ENCODE data around the gene TMEM80.
"Not testable (repeated sequence)": the region's sequence is repeated elsewhere in the genome, so short reads cannot be mapped to it uniquely, and the experiment has no call there.

Gene TMEM80

DNA sequence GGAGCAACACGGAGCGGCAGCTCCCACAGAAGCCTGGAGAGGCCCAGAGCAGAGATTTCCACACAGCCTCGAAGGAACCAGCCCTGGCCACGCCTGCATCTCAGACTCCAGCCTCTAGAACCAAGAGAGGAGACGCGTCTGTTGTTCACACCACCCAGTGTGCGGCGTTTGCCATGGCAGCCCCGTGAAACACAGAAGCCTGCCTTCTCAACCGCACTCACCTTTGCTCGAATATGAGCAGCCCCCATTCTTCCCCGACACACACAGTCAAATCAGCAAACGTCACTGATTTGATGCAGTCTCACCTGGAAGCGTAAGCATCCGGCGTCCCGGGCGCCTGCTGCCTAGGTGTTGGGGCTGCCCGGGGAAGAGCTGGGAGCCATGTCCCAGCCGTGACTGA lies 37.5 kb downstream of the TMEM80 start:
- H3K4me3 ChIP-seq (ENCODE audit: low read depth, low read length) = no peak overlapping the region
- DNase-seq (ENCODE audit: low read depth) = no peak

DNA sequence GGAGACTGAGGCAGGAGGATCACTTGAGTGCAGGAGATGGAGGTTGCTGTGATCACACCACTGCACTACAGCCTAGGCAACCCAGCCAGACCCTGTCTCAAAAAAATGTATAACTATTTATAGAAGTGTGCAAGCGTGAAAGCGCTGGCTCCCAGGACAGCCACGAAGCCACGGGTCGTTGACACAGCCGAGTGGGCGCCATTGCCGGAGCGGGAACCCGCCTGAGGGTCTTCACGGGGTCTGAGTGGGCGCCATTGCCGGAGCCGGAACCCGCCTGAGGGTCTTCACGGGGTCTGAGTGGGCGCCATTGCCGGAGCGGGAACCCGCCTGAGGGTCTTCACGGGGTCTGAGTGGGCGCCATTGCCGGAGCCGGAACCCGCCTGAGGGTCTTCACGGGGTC lies 38.9 kb downstream of the TMEM80 start:
- not testable (repeated sequence) for H3K4me3 ChIP-seq (ENCODE audit: low read depth, low read length); DNase-seq (ENCODE audit: low read depth)

DNA sequence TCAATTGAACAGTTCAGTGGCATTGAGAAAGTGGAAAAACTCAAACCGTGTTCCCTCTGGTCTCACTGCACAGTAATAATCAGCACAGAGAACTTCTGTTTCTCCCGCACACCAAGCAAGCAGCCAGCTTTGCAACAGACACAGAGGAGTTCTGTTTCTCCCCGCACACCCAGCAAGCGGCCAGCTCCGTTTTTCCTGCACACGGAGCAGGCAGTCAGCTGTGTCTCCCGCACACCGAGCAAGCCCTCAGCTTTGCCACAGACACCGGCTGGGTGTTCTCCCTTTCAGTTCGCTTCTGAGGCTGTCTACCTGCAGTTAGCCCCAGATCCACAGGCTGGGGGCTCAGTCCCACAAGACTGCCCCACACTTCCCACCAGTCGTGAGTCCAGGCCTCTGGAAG lies 41.8 kb downstream of the TMEM80 start:
- DNase-seq (ENCODE audit: low read depth) = no peak
- H3K4me3 ChIP-seq (ENCODE audit: low read depth, low read length) = no peak overlapping the region

DNA sequence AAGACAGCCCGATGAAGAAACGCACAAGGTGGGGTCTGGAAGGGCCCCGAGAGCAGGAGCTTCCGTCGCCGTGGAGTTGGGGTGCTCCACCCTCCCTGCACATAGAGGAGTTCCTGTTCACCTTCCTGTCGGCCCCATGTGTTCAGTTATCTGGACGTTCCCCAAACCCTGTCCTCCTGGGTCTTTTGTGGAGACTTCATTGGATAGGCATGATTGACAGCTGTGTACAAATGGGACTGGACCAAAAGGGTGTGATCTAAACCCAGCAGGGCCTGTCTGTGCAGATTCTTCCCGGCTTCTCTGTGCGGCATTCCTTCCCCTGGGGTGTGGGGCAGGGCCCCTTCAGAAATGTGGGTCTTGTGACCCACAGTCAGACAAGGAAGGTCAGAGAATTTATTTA lies 42.3 kb downstream of the TMEM80 start:
- H3K4me3 ChIP-seq (ENCODE audit: low read depth, low read length); DNase-seq (ENCODE audit: low read depth): not testable (repeated sequence)

DNA sequence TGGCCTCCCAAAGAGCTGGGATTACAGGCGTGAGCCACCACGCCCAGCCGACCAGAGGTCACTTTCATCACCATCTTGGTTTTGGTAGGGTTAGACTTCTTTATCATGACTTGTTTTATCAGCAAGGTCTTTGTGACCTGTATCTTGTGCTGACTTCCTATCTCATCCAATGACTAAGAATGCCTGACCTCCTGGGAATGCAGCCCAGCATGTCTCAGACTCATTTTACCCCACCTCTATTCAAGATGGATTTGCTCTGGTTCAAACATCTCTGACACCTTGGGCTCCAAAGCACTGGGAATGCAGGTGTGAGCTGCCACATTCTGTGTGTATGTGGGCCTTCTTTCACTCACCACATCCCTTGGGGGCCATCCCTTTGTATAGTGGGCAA lies 46.5 kb downstream of the TMEM80 start:
- no peak overlapping the region for H3K4me3 ChIP-seq (ENCODE audit: low read depth, low read length)
- DNase-seq (ENCODE audit: low read depth) = no peak

DNA sequence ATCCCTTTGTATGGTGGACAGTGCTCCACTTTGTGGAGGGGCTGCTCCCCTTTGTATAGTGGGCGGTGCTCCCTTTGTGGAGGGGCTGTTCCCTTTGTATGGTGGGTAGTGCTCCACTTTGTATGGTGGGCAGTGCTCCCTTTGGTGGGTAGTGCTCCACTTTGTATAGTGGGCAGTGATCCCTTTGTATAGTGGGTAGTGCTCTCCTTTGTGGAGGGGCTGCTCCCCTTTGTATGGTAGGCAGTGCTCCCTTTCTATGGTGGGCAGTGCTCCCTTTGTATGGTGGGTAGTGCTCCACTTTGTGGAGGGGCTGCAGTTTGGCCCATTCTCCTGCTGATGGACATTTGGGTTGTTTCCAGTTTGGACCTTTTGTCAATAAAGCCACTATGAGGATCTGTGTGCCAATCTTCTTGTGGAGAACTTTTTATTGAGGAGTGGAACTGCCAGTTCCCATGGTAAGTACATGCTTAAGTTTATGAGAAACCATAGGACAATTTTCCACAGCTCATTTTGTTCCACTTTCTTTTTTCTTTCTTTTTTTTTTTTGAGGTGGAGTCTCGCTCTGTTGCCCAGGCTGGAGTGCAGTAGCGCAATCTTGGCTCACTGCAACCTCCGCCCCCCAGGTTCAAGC lies 47.1 kb downstream of the TMEM80 start:
- DNase-seq (ENCODE audit: low read depth) = no peak

DNA sequence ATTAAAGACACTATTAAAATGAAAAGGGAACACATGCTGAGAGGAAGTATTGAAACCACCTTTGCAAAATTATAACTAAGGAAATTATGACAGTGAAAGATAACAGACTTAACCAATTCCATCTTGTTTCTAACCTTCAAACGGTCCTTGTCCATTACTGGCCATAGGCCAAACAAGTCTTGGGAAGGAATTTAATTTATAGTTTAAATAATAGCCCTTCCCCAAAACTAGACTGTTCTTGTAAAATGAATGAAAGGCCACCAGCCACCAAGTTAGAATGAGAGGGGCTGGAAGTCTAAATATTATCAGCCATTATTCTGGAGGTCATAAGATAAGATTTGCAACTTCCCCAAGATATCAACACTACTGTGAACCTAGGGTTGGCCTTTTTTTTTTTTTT lies 49.8 kb downstream of the TMEM80 start:
- DNase-seq (ENCODE audit: low read depth) = no peak

More for the DNA sequence above, 47.1 kb downstream of the TMEM80 start:
- no peak overlapping the region for H3K4me3 ChIP-seq (ENCODE audit: low read depth, low read length)

DNA sequence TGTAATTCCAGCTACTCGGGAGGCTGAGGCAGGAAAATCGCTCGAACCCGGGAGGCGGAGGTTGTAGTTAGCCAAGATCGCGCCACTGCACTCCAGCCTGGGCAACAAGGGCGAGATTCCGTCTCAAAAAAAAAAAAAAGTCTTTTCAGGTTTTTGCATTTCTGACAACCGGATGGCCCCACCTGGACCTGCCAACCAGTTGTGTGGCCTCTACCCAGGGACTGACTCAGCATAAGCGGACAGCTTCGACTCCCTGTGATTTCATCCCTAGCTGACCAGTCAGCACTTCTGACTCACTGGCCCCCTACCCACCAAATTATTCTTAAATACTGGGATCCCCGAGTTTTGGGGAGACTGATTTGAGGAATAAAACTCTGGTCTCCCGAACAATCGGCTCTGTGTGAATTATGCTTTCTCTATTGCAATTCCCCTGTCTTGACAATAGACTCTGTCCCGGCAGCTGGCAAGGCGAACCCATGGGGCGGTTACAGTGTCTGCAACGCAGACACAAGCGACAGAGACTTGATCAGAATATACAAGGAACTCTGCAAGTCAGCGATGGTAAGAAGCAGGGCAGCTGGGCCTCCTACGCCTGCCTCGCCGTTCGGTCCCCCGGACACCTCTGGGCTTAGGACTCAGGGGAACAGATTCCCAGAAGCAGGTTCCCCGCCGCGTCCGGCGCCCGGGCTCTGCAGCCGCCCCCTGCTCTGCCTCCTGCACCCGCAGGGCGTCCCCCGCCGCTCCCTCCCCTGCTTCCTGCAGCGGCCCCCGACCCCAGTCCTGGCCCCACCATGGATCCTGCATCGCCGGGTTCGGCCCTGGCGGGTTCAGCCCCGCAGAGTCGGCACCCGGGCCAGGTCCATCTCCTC lies 50.9 kb downstream of the TMEM80 start:
- no peak for DNase-seq (ENCODE audit: low read depth)
- peak overlapping the region; percentile 93 for H3K4me3 ChIP-seq (ENCODE audit: low read depth, low read length)

More for the DNA sequence above, 49.8 kb downstream of the TMEM80 start:
- no peak overlapping the region for H3K4me3 ChIP-seq (ENCODE audit: low read depth, low read length)

DNA sequence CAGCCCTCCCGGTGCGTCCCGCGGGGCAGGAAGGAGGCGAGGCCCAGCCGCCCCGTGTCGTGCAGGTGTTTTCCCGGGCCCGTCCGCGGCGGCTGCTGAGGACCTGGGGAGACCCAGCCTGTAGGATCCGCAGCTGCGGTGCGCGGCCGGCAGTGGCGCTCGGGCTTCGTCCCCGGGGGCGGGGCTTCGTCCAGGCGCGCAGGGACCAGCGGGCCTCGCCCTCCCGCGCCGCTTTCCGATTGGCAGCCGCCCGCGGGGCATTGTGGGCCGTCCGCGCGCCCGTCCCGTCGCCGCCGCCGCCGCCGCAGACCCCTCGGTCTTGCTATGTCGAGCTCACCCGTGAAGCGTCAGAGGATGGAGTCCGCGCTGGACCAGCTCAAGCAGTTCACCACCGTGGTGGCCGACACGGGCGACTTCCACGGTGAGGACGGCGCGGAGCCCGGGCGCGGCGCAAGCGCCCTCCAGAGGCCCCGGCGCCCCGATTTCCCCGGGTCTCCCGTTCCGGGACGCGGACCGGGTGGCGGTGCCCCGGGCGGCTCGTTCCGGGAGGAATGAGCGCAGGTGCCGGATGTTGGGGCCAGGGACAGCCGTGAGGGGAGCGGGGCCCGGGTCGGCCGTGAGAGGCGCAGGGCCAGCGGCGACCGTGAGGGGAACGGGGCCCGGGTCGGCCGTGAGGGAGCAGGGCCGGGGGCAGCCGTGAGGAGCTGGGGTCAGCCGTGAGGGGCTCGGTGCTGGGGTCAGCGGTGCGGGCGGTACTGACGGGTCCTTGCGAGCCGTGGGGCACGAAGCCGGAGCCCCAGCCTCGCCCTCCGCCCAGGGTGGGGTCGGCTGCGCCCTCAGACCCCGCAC lies 51.8 kb downstream of the TMEM80 start, which contains the start of gene TALDO1:
Gene TALDO1 (plus strand): TSS at position 307 of the 849 bp plus-strand sequence. CDS start 18 bp downstream, at position 325.
- no peak for DNase-seq (ENCODE audit: low read depth)
- peak within 1 kb of the TSS; percentile 93 for H3K4me3 ChIP-seq (ENCODE audit: low read depth, low read length)

DNA sequence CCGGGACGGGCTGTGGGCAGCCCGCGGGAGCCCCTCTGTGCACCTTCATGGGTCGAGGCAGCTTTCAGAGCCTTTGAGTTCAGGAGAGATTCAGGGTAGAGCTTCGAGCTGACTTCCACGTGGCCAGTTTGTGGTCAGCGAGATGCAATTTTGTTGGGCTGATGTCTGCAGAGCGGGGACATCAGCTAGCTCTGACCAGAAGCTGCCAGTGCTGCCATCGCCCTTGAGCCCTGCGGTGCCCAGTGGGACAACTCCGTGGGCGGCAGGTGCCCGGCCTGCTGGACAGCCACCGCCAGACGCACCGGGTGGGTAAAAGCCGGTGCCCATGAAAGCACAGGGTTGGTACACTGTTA lies 52.4 kb downstream of the TMEM80 start:
- H3K4me3 ChIP-seq (ENCODE audit: low read depth, low read length) = peak overlapping the region; percentile 93
- no peak for DNase-seq (ENCODE audit: low read depth)

DNA sequence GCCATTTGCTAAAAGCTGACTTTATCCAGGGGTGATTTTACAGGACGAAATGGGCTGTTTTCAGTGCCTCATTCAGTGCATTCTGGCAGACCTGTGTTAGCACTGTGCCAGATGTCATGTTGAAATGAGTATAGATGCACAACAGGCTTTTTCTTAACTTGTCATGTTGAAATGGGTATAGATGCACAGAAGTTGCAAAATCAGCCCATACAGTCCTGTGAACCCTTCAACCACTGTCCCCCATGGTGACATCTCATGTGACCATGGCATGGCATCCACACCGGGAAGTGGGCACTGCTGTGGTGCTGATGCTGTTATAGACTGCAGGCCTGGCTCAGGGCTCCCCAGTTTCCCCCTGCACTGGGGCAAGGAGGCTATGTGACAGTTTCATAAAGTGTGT lies 54.1 kb downstream of the TMEM80 start:
- H3K4me3 ChIP-seq (ENCODE audit: low read depth, low read length) = no peak overlapping the region
- DNase-seq (ENCODE audit: low read depth) = no peak
